Adrenal gland (tissue), 12 donors: ENCODE results near the gene PEAR1. TPM values are rescaled to one million over a fixed set of nuclear protein-coding genes. Genes with fewer than 3 reads are reported as not detected.

Source experiments
- DNase-seq, 7 donors: peaks; one replicate each; pipeline ENCODE4 v3.0.0-alpha.2; 2019 to 2020
- H3K27ac ChIP-seq, 5 donors: fragments of 200-600 bp; sonication (generic) in 4 of 5; 1 replicate in 3 of 5; 2 replicates in 2 of 5; pipeline versions ENCODE4 v1.5.1 to v1.8.0; 2016 to 2020; ENCODE audit warnings: mild to moderate bottlenecking in 1 of 5
- H3K27me3 ChIP-seq: fragments of 200-600 bp; 2 replicates; pipeline ENCODE4 v1.8.0; 2021
- H3K36me3 ChIP-seq, 2 donors: fragments of 200-600 bp; replicated peaks in 1 of 2; 1 replicate in 1 of 2; 2 replicates in 1 of 2; pipeline versions ENCODE4 v1.5.1 to v1.8.0; 2018 to 2022
- H3K4me1 ChIP-seq, 2 donors: fragments of 200-600 bp; replicated peaks in 1 of 2; 1 replicate in 1 of 2; 2 replicates in 1 of 2; pipeline versions ENCODE4 v1.5.1 to v1.8.0; 2018 to 2021
- H3K4me3 ChIP-seq, 4 donors: fragments of 200-600 bp; sonication (generic) in 3 of 4; one replicate each; pipeline ENCODE4 v1.5.1; 2016 to 2018
- H3K9me3 ChIP-seq, 3 donors: fragments of 200-600 bp; sonication (generic) in 1 of 3; replicated peaks in 1 of 3; 1 replicate in 2 of 3; 2 replicates in 1 of 3; pipeline versions ENCODE4 v1.5.1 to v1.8.0; 2016 to 2021
- POLR2A ChIP-seq, 2 donors: fragments of 450-650 bp; IDR thresholded peaks; one replicate each; pipeline ENCODE4 v1.6.1; 2017; ENCODE audit warnings: antibody characterized with exemption in 2 of 2, mild to moderate bottlenecking in 2 of 2, moderate library complexity in 1 of 2
- WGBS, 4 donors: extraction: QIAGEN DNeasy Blood & Tissue Kit in 2 of 4; methylation state at CpG; one replicate each; pipeline versions ENCODE4 v1.1.5 to v1.1.7; 2013 to 2017; 5-methylcytosine and 5-hydroxymethylcytosine counted together
- intact Hi-C, 2 donors: fragments of 100-400 bp; cut with DNase I; formaldehyde crosslinking; loops; one replicate each; pipeline versions ENCODE4 v1.14.1 to v1.15.0; 2022 to 2023
- polyA plus RNA-seq, 3 donors: library from polyadenylated mRNA; stranded (reverse); fragments of 200-250 nt in 2 of 3; fragments of 350-450 nt in 1 of 3; fragmentation: Illumina TruSeq in 1 of 3; extraction: RNeasy Lipid Tissue Mini Kit (QIAGEN cat#74804) in 1 of 3; gene quantifications; one replicate each; pipeline ENCODE4 v1.2.3, GENCODE V29; 2013 to 2014
- total RNA-seq, 9 donors: library from RNA; depleted of rRNA in 4 of 9; stranded (reverse); fragments of >200 nt in 4 of 9; fragments of 120-200 nt in 1 of 9; fragmentation: NEBNext Ultra II Directional in 1 of 9; extraction: Animal tissue kit (Norgen Biotek cat#: 25700) in 1 of 9; gene quantifications; one replicate each; pipeline versions ENCODE4 v1.1.0 to v1.2.4, GENCODE V29; 2013 to 2023
- TF ChIP-seq, protein P1 (sequence below), 6 experiments: fragments of 450-650 bp in 4 of 6; fragments of 200-600 bp in 2 of 6; sonication (generic) in 1 of 6; IDR thresholded peaks; 1 replicate in 5 of 6; 2 replicates in 1 of 6; pipeline versions ENCODE4 v1.5.1 to v1.8.0; 2016 to 2021; ENCODE audit warnings: antibody characterized with exemption in 6 of 6, mild to moderate bottlenecking in 2 of 6, moderate library complexity in 1 of 6
- donor health status: healthy with polysubstance abuse.
- donor health status: Bipolar disorder and iron deficiency.
- donor health status: DM: yes; HTN: yes; CAD: no.
- donor health status: DM: no; HTN: no; CAD: no.
- donor health status: DM: no; HTN: no; CAD: no.
- donor health status: DM: yes; HTN: yes; CAD: no.

PEAR1 gene
- total and polyA plus RNA-seq, 12 donors = 4.2 to 31.1 (median 10.4) TPM

DNA sequence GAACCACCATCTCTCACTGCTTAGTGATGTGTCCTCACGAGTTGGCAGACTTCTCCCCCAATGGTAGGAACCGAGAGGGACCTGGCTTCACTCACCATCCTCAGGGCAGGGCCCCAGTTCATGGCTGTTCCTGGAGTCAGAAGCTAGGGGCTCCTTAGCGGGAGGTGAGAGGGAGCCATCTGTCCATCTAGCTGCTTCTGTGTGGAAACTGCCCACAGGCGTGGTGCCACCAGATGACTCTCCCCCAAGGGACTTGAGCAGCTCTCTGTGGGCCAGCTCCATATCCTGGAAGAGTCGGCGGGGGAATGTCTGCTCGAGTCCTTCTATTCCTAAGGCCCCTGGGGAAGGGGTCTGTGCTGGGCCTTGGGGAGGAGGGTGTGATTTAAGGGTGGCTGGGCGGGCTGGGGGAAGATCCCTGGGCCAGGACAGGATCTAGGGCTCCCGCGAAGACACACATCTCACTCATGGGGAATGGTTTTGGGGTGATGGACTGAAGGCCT, 43.3 kb downstream of the PEAR1 start:
- no peaks in the 10 kb centered on the region for H3K4me1 ChIP-seq
- TF ChIP-seq POLR2A (IDR thresholded peaks at IDR 0.05) = no peak
- TF ChIP-seq, protein P1, sequence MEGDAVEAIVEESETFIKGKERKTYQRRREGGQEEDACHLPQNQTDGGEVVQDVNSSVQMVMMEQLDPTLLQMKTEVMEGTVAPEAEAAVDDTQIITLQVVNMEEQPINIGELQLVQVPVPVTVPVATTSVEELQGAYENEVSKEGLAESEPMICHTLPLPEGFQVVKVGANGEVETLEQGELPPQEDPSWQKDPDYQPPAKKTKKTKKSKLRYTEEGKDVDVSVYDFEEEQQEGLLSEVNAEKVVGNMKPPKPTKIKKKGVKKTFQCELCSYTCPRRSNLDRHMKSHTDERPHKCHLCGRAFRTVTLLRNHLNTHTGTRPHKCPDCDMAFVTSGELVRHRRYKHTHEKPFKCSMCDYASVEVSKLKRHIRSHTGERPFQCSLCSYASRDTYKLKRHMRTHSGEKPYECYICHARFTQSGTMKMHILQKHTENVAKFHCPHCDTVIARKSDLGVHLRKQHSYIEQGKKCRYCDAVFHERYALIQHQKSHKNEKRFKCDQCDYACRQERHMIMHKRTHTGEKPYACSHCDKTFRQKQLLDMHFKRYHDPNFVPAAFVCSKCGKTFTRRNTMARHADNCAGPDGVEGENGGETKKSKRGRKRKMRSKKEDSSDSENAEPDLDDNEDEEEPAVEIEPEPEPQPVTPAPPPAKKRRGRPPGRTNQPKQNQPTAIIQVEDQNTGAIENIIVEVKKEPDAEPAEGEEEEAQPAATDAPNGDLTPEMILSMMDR (IDR thresholded peaks at IDR 0.05) = no peak
- H3K9me3 ChIP-seq = no peaks in the 10 kb centered on the region
- H3K36me3 ChIP-seq = peaks cover 0 to 52% of the 10 kb centered on the region in 2 donors
- no peak overlapping the region for H3K4me3 ChIP-seq
- H3K27ac ChIP-seq = no peak overlapping the region
- peak in 1 of 7 donors; percentile 9 for DNase-seq
- no peaks in the 10 kb centered on the region for H3K27me3 ChIP-seq
- WGBS, 4 donors = 81 to 96% (median 87%) methylated on average over 8 to 10 of the region's 10 CpGs
- intact Hi-C loops = no loop called here

DNA sequence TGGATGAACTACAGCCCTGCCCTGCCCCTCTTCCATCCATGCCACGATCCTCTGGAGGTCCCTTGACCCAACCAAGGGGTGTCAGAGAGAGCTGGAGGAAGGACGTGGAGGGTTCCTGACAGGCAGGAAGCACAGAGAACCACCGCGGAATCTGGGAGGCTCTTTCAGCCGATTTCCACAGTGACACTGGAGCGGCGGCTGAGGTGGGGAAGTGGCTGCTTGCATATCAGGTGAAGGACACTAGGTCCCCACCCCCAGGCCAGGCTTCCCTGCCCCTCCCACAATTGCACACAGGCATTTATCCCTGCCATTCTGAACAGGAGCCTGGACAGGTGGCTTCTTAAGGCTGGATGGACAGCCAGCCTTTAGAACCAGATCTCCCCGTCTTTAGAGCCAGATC, 44.4 kb downstream of the PEAR1 start:
- no peak overlapping the region for H3K27ac ChIP-seq
- intact Hi-C loops = no loop called here
- peaks cover 0 to 62% of the 10 kb centered on the region in 2 donors for H3K36me3 ChIP-seq
- TF ChIP-seq POLR2A (IDR thresholded peaks at IDR 0.05) = no peak
- TF ChIP-seq, protein P1 (IDR thresholded peaks at IDR 0.05) = no peak
- 73 to 86% (median 82%) methylated on average over 8 of the region's 8 CpGs for WGBS, 4 donors
- H3K4me1 ChIP-seq = no peaks in the 10 kb centered on the region
- peak in 1 of 7 donors; percentile 6 for DNase-seq
- no peak overlapping the region for H3K4me3 ChIP-seq
- no peaks in the 10 kb centered on the region for H3K9me3 ChIP-seq
- H3K27me3 ChIP-seq = no peaks in the 10 kb centered on the region

DNA sequence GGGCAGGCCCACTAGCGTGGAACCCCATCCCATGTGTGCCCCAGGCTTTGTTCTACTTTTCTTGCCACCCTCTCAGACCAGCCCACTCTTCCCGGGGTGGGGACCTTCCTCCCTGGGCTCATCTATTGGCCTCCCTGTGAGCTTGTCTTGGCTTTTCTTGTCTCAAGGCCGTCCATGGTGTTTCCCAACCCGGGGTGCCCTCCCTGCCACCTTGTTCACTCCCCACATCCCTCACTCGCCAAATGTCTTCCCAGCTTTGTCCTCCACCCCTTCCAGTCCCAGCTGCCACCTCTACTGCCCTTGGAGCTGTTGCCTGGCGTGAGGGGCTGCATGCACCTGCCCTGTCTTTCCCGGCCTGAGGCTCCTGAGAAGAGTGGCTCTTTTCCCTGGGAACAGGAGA, 45.3 kb downstream of the PEAR1 start:
- Histone ChIP-seq H3K4me1 (no peaks in the 10 kb centered on the region), H3K4me3 (no peak overlapping the region), H3K9me3 (no peaks in the 10 kb centered on the region), H3K27me3 (no peaks in the 10 kb centered on the region), H3K27ac (no peak overlapping the region), H3K36me3 (peaks cover 0 to 71% of the 10 kb centered on the region in 2 donors)
- peak in 4 of 7 donors; percentile 29 to 53 (median 44) for DNase-seq
- intact Hi-C loops = no loop called here
- TF ChIP-seq, protein P1 (IDR thresholded peaks at IDR 0.05) = no peak
- no peak for TF ChIP-seq POLR2A (IDR thresholded peaks at IDR 0.05)
- 63 to 84% (median 69%) methylated on average over 7 of the region's 7 CpGs for WGBS, 4 donors

- Histone ChIP-seq H3K9me3 (no peaks in the 10 kb centered on the region), H3K27ac (no peak overlapping the region), H3K4me3 (no peak overlapping the region), H3K27me3 (no peaks in the 10 kb centered on the region), H3K36me3 (peaks cover 0 to 82% of the 10 kb centered on the region in 2 donors), H3K4me1 (no peaks in the 10 kb centered on the region)
- DNase-seq = peak in 1 of 7 donors; percentile 5
- no peak for TF ChIP-seq POLR2A (IDR thresholded peaks at IDR 0.05)
- TF ChIP-seq, protein P1 (IDR thresholded peaks at IDR 0.05) = no peak
- WGBS, 4 donors = 93 to 95% (median 94%) methylated on average over 8 to 13 of the region's 13 CpGs
- intact Hi-C loops = no loop called here
Observed at GRCh38 chr1:156939786-156940334, 46.3 kb downstream of the PEAR1 start.
